NCI-H2081 treated with DMSO at 0.1 percent for 48 hours (cell line): Measurements from ENCODE around the gene MARCHF3.
"Not testable (repeated sequence)": the region's sequence is repeated elsewhere in the genome, so short reads cannot be mapped to it uniquely, and the experiment has no call there.

Experiments
- DNase-seq: peaks from one replicate; lab custom pipeline; 2025; lab: John Stamatoyannopoulos, UW

Gene MARCHF3

GRCh38 chr5:127051591-127051990 lies 21.2 kb upstream of the MARCHF3 start:
- DNase-seq: no peak

- DNase-seq: no peak
Observed at GRCh38 chr5:127046343-127047072, 16.1 kb upstream of the MARCHF3 start.

GRCh38 chr5:127042593-127042992 lies 12.2 kb upstream of the MARCHF3 start:
- DNase-seq: no peak

- DNase-seq: no peak
Observed at GRCh38 chr5:127041571-127041970, 11.2 kb upstream of the MARCHF3 start.

- no peak for DNase-seq
Observed at GRCh38 chr5:127040796-127041520, 10.6 kb upstream of the MARCHF3 start.

GRCh38 chr5:127038550-127038949 lies 8.2 kb upstream of the MARCHF3 start:
- DNase-seq: no peak

GRCh38 chr5:127031863-127032232 lies 1.5 kb upstream of the MARCHF3 start:
- DNase-seq: no peak

GRCh38 chr5:127031147-127031862 lies 947 bp upstream of the MARCHF3 start:
- DNase-seq: no peak

- DNase-seq: no peak
Observed at GRCh38 chr5:127029581-127030258, 638 bp downstream of the MARCHF3 start.

GRCh38 chr5:127028822-127029457 lies 1.4 kb downstream of the MARCHF3 start:
- no peak for DNase-seq

- DNase-seq: no peak
Observed at GRCh38 chr5:127027539-127027938, 2.8 kb downstream of the MARCHF3 start.

GRCh38 chr5:127026166-127026565 lies 4.2 kb downstream of the MARCHF3 start:
- no peak for DNase-seq

GRCh38 chr5:127025467-127025866 lies 4.9 kb downstream of the MARCHF3 start:
- DNase-seq: no peak

- no peak for DNase-seq
Observed at GRCh38 chr5:127024821-127025220, 5.5 kb downstream of the MARCHF3 start.

- not testable (repeated sequence) for DNase-seq
Observed at GRCh38 chr5:127023552-127024191, 6.7 kb downstream of the MARCHF3 start.

- DNase-seq: no peak
Observed at GRCh38 chr5:127022846-127023245, 7.5 kb downstream of the MARCHF3 start.

GRCh38 chr5:127019928-127020327 lies 10.4 kb downstream of the MARCHF3 start:
- DNase-seq: no peak

- DNase-seq: not testable (repeated sequence)
Observed at GRCh38 chr5:127016722-127017121, 13.6 kb downstream of the MARCHF3 start.

GRCh38 chr5:127015716-127016115 lies 14.6 kb downstream of the MARCHF3 start:
- no peak for DNase-seq

- DNase-seq: no peak
Observed at GRCh38 chr5:127014573-127014972, 15.8 kb downstream of the MARCHF3 start.

- no peak for DNase-seq
Observed at GRCh38 chr5:127013407-127013806, 17.0 kb downstream of the MARCHF3 start.
